ENCODE results near the gene TM7SF2. TPM values are rescaled to one million over a fixed set of nuclear protein-coding genes. Genes with fewer than 3 reads are reported as not detected.

Gene TM7SF2
- polyA plus RNA-seq, 1 donor (not counting 4 experiments of a cell fraction or from before 2014, with no cell fraction given) = 9.7 TPM

GRCh38 chr11:65150509-65151299, 39.0 kb downstream of the TM7SF2 start:
- peak; percentile 49 for DNase-seq (ENCODE audit: low read depth, low spot score)
- Histone ChIP-seq H3K9me3 (ENCODE audit: control insufficient read depth, low read depth, low read length) (no peaks in the 10 kb centered on the region), H3K79me2 (ENCODE audit: control insufficient read depth, insufficient read depth, low read length) (no peaks in the 10 kb centered on the region), H3K4me1 (ENCODE audit: control insufficient read depth, extremely low read depth, insufficient read depth, low read length) (peaks cover 15% of the 10 kb centered on the region), H2AFZ (ENCODE audit: control insufficient read depth, low read length) (peak overlapping the region; percentile 19), H4K20me1 (ENCODE audit: control insufficient read depth, extremely low read depth, insufficient read depth, low read length) (no peaks in the 10 kb centered on the region), H3K9me1 (ENCODE audit: control insufficient read depth, extremely low read depth, insufficient read depth, low read length) (no peaks in the 10 kb centered on the region), H3K27me3 (ENCODE audit: control insufficient read depth, extremely low read depth, insufficient read depth, low read length) (no peaks in the 10 kb centered on the region), H3K4me3 (ENCODE audit: control insufficient read depth in 2 of 3, extremely low read depth in 1 of 3, insufficient read depth in 2 of 3, low read depth in 1 of 3, low read length in 3 of 3) (peak overlapping the region in 1 of 3 experiments; percentile 19), H3K36me3 (ENCODE audit: control insufficient read depth in 2 of 2, extremely low read depth in 1 of 2, insufficient read depth in 2 of 2, low read length in 2 of 2) (no peaks in the 10 kb centered on the region), H3K9ac (ENCODE audit: control insufficient read depth, extremely low read depth, insufficient read depth, low read length) (peak overlapping the region; percentile 39), H3K4me2 (ENCODE audit: control insufficient read depth, extremely low read depth, insufficient read depth, low read depth, low read length) (peak overlapping the region; percentile 83), H3K27ac (ENCODE audit: control insufficient read depth, insufficient read depth, low read length) (peak overlapping the region; percentile 43)
- TF ChIP-seq EZH2 (IDR thresholded peaks at IDR 0.05; ENCODE audit: low read length) = no peak
- TF ChIP-seq CTCF (optimal IDR thresholded peaks at IDR 0.05 in 1 of 3, IDR thresholded peaks at IDR 0.05 in 1 of 3, conservative IDR thresholded peaks at IDR 0.05 in 1 of 3; ENCODE audit: extremely low read depth in 1 of 3, insufficient read depth in 2 of 3, low read length in 3 of 3) = peak in 1 of 3 experiments; percentile 8
- dilution Hi-C loops (cut with MboI; ENCODE audit: extremely low pct_ligation_motif_present, low sequenced_read_pairs) = no loop called here
- peak; percentile 41 for FAIRE-seq

GRCh38 chr11:65151331-65151899, 39.7 kb downstream of the TM7SF2 start:
- peak overlapping the region; percentile 83 for H3K4me2 ChIP-seq (ENCODE audit: control insufficient read depth, extremely low read depth, insufficient read depth, low read depth, low read length)
- no peak for DNase-seq (ENCODE audit: low read depth, low spot score)
- H4K20me1 ChIP-seq (ENCODE audit: control insufficient read depth, extremely low read depth, insufficient read depth, low read length) = no peaks in the 10 kb centered on the region
- H3K9me1 ChIP-seq (ENCODE audit: control insufficient read depth, extremely low read depth, insufficient read depth, low read length) = no peaks in the 10 kb centered on the region
- dilution Hi-C loops (cut with MboI; ENCODE audit: extremely low pct_ligation_motif_present, low sequenced_read_pairs) = no loop called here
- no peak overlapping the region for H3K4me3 ChIP-seq (ENCODE audit: control insufficient read depth in 2 of 3, extremely low read depth in 1 of 3, insufficient read depth in 2 of 3, low read depth in 1 of 3, low read length in 3 of 3)
- H3K27ac ChIP-seq (ENCODE audit: control insufficient read depth, insufficient read depth, low read length) = no peak overlapping the region
- no peak for TF ChIP-seq EZH2 (IDR thresholded peaks at IDR 0.05; ENCODE audit: low read length)
- no peak for TF ChIP-seq CTCF (optimal IDR thresholded peaks at IDR 0.05 in 1 of 3, IDR thresholded peaks at IDR 0.05 in 1 of 3, conservative IDR thresholded peaks at IDR 0.05 in 1 of 3; ENCODE audit: extremely low read depth in 1 of 3, insufficient read depth in 2 of 3, low read length in 3 of 3)
- H3K9ac ChIP-seq (ENCODE audit: control insufficient read depth, extremely low read depth, insufficient read depth, low read length) = no peak overlapping the region
- H2AFZ ChIP-seq (ENCODE audit: control insufficient read depth, low read length) = no peak overlapping the region
- H3K27me3 ChIP-seq (ENCODE audit: control insufficient read depth, extremely low read depth, insufficient read depth, low read length) = no peaks in the 10 kb centered on the region
- no peaks in the 10 kb centered on the region for H3K79me2 ChIP-seq (ENCODE audit: control insufficient read depth, insufficient read depth, low read length)
- no peaks in the 10 kb centered on the region for H3K36me3 ChIP-seq (ENCODE audit: control insufficient read depth in 2 of 2, extremely low read depth in 1 of 2, insufficient read depth in 2 of 2, low read length in 2 of 2)
- H3K4me1 ChIP-seq (ENCODE audit: control insufficient read depth, extremely low read depth, insufficient read depth, low read length) = peaks cover 15% of the 10 kb centered on the region
- no peak for FAIRE-seq
- H3K9me3 ChIP-seq (ENCODE audit: control insufficient read depth, low read depth, low read length) = no peaks in the 10 kb centered on the region
